Activated CD4-positive, alpha-beta T cell treated with anti-CD3 and anti-CD28 coated beads, Interleukin-2, Interleukin-6, amounts not matched to agents 100 ng/mL and 50 ng/mL, durations not matched to agents 16 hours and 8 hours (primary cell): Measurements from ENCODE around the gene RSRC1.
A peak's percentile ranks its signal among the peaks of the same experiment; 100 is the strongest.
"Not testable (repeated sequence)": the region's sequence is repeated elsewhere in the genome, so short reads cannot be mapped to it uniquely, and the experiment has no call there.

ENCODE experiments used
- DNase-seq: peaks from one replicate; pipeline ENCODE4 v3.0.0-alpha.2; 2020

The RSRC1 gene

GRCh38 chr3:158109804-158110657, at the start of gene RSRC1:
Gene RSRC1, plus strand, starts transcription at chr3:158110089. Its CDS starts 12,016 bp downstream, at chr3:158122105.
- DNase-seq = peak; percentile 87

- DNase-seq = not testable (repeated sequence)
These were observed 44.3 kb upstream of the RSRC1 start for GRCh38 chr3:158065574-158065973.

- DNase-seq = no peak
These were observed 37.1 kb upstream of the RSRC1 start for GRCh38 chr3:158072790-158073189.

GRCh38 chr3:158074591-158074990, 35.3 kb upstream of the RSRC1 start:
- DNase-seq = no peak

- DNase-seq = no peak
These were observed 30.3 kb upstream of the RSRC1 start for GRCh38 chr3:158079599-158079998.

GRCh38 chr3:158084651-158085050, 25.2 kb upstream of the RSRC1 start:
- DNase-seq = no peak

- no peak for DNase-seq
These were observed 24.5 kb upstream of the RSRC1 start for GRCh38 chr3:158085358-158085757.

GRCh38 chr3:158085931-158086330, 24.0 kb upstream of the RSRC1 start:
- DNase-seq = no peak

GRCh38 chr3:158086361-158086760, 23.5 kb upstream of the RSRC1 start:
- no peak for DNase-seq

GRCh38 chr3:158086776-158087175, 23.1 kb upstream of the RSRC1 start:
- no peak for DNase-seq

- DNase-seq = no peak
These were observed 18.4 kb upstream of the RSRC1 start for GRCh38 chr3:158091531-158091930.

- DNase-seq = no peak
These were observed 16.4 kb upstream of the RSRC1 start for GRCh38 chr3:158093526-158093925.

GRCh38 chr3:158094235-158095110, 15.4 kb upstream of the RSRC1 start:
- DNase-seq = no peak

- DNase-seq = no peak
These were observed 14.6 kb upstream of the RSRC1 start for GRCh38 chr3:158095111-158095813.

- no peak for DNase-seq
These were observed 13.8 kb upstream of the RSRC1 start for GRCh38 chr3:158095814-158096704.

- DNase-seq = no peak
These were observed 12.8 kb upstream of the RSRC1 start for GRCh38 chr3:158097081-158097592.

- peak; percentile 80 for DNase-seq
These were observed 12.1 kb upstream of the RSRC1 start for GRCh38 chr3:158097593-158098308.

GRCh38 chr3:158098309-158098639, 11.6 kb upstream of the RSRC1 start:
- DNase-seq = no peak

GRCh38 chr3:158098834-158099424, 11.0 kb upstream of the RSRC1 start:
- DNase-seq = no peak

- no peak for DNase-seq
These were observed 9.2 kb upstream of the RSRC1 start for GRCh38 chr3:158100681-158101080.
